ENCODE measurements around the gene DPEP2NB.

GRCh38 chr16:68055395-68055794 is 39.7 kb upstream of the DPEP2NB start:
- TF ChIP-seq POLR2AphosphoS5 (IDR thresholded peaks at IDR 0.05; ENCODE audit: insufficient read depth in 1 of 2, low read depth in 1 of 2) (no peak), POLR2A (IDR thresholded peaks at IDR 0.05) (no peak)
- TF ChIP-seq, protein P1, sequence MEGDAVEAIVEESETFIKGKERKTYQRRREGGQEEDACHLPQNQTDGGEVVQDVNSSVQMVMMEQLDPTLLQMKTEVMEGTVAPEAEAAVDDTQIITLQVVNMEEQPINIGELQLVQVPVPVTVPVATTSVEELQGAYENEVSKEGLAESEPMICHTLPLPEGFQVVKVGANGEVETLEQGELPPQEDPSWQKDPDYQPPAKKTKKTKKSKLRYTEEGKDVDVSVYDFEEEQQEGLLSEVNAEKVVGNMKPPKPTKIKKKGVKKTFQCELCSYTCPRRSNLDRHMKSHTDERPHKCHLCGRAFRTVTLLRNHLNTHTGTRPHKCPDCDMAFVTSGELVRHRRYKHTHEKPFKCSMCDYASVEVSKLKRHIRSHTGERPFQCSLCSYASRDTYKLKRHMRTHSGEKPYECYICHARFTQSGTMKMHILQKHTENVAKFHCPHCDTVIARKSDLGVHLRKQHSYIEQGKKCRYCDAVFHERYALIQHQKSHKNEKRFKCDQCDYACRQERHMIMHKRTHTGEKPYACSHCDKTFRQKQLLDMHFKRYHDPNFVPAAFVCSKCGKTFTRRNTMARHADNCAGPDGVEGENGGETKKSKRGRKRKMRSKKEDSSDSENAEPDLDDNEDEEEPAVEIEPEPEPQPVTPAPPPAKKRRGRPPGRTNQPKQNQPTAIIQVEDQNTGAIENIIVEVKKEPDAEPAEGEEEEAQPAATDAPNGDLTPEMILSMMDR (IDR thresholded peaks at IDR 0.05) = no peak
